HG02852 (cell line): ENCODE results near the gene SERPINB2.

ENCODE experiments used
- ATAC-seq: cut with Tn5 transposase; IDR thresholded peaks from one replicate; pipeline ENCODE4 v1.9.1; 2021; ENCODE audit warnings: mild to moderate bottlenecking, moderate library complexity; ENCODE audit not compliant: unreplicated experiment

Gene SERPINB2, protein sequence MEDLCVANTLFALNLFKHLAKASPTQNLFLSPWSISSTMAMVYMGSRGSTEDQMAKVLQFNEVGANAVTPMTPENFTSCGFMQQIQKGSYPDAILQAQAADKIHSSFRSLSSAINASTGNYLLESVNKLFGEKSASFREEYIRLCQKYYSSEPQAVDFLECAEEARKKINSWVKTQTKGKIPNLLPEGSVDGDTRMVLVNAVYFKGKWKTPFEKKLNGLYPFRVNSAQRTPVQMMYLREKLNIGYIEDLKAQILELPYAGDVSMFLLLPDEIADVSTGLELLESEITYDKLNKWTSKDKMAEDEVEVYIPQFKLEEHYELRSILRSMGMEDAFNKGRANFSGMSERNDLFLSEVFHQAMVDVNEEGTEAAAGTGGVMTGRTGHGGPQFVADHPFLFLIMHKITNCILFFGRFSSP

DNA sequence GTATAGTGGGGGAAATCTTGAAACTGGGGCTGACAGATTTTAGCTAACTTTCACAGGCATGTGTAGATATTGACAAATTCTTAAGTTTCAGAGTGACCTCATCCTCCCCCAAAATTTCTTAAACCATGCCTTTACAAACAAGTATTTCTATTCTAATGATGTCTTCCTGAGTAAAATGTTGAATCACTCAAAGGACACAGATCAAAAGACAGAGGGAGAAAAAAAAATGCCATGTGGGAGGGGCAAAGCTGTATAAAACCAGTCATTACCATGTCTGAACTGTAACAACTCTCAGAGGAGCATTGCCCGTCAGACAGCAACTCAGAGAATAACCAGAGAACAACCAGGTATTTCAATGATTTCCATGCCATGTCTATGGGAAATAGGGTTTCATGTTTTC is at the start of gene SERPINB2:
SERPINB2 (plus strand) TSS at position 282 of the 400 bp plus-strand sequence. CDS start 3,740 bp downstream, outside the sequence.
- no peak for ATAC-seq

DNA sequence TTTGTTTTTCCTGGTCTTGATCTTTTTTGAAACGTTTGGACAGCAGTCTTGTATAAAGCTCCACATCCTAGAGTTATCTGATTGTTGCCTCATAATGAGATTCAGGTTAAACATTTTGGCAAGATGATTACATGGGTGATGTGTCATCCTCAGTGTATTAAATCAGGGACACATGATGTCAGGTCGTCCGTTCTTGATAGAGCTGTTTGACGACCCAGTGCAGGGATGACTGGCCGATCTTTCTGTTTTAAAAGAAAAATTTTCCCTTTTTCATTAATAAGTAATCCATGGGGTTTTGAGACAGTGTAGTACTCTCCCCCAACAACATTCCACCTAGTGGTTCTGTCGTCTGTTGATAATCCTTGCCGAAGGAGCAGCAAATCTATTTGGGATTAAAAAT is 44.5 kb upstream of the SERPINB2 start:
- no peak for ATAC-seq

DNA sequence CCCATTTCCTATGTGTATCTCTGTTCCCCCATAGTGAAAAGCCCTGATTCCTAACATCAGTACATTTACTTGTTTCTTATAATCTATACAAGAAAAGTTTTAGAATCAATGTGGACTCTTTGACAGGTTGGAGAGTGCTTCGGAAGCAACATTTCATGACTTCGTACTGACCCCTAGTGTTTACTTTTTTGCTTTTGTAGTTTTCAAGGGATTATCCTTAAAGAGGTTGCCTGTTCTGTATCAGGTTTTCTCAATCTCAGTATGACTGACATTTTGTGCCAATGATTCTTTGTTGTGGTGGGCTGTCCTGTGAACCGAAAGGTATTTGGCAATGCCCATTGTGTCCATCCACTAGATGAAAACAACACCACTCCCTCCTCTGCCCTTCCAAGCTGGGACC is 43.3 kb upstream of the SERPINB2 start:
- ATAC-seq = peak; percentile 80

DNA sequence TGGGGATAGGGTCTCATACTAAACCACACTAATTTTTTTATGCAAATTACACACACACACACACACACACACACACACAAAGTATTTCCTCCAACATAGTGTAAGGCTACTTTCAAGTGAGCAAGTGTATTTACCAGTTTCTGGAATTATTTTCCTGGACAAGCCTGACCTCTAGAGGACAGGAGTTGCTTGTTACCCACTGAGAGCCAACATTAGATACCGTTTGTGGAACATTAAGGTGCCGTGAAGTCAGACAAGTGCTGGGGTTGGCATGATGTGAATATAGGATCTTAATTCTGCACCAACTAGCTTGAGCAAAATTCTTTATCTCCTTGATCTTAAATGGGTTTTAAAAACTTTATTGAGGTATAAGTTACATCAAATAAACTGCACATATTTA is 39.3 kb upstream of the SERPINB2 start:
- ATAC-seq = peak; percentile 69

DNA sequence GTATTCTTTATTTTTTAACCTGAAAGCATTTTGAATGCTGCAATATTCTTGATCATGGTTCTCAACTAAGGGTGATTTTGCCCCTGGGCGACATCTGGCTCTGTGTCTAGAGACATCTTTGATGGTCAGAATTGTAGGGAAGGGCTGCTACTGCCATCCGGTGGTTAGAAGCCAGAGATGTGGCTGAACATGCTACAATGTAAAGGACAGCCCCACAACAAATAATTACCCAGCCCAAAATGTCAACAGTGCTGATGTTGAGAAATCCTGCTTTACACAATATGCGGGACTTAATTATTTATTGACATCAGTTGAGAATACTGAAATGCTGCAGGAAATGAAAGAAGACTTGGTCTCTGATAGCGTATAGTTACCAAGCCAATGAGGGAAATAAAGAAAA is 37.5 kb upstream of the SERPINB2 start:
- ATAC-seq = peak; percentile 76

DNA sequence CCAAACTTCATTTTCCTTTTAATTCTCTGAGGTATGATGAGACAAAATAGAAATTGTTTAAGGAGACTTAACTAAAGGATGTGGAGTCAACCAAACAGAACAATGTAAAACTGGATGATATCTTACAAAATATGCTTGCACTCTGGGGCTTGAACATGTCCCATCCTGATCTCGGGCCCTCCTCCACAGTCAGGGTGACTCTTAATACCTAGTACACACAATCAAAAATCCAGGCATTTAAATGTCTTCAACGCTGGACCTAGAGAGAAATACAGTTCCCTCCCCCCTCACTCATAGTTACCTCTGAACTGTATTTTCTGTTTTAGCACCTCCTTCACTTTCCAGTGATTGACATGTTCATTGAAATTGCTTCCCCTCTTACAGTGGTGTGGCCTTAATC is 36.9 kb upstream of the SERPINB2 start:
- no peak for ATAC-seq

DNA sequence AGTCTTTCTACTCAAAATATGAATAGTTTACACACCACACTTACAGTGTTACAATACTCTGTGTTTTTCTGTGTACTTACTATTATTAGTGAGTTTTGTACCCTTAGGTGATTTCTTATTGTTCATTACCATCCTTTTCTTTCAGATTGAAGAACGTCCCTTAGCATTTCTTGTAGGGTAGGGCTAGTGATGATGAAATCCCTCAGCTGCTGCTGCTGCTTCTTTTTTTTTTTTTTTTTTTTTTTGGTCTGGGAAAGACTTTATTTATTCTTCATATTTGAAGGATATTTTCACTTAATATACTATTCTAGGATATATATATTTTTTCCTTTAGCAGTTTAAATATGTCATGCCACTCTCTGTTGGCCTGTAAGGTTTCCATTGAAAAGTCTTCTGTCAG is 29.0 kb upstream of the SERPINB2 start:
- ATAC-seq = no peak

DNA sequence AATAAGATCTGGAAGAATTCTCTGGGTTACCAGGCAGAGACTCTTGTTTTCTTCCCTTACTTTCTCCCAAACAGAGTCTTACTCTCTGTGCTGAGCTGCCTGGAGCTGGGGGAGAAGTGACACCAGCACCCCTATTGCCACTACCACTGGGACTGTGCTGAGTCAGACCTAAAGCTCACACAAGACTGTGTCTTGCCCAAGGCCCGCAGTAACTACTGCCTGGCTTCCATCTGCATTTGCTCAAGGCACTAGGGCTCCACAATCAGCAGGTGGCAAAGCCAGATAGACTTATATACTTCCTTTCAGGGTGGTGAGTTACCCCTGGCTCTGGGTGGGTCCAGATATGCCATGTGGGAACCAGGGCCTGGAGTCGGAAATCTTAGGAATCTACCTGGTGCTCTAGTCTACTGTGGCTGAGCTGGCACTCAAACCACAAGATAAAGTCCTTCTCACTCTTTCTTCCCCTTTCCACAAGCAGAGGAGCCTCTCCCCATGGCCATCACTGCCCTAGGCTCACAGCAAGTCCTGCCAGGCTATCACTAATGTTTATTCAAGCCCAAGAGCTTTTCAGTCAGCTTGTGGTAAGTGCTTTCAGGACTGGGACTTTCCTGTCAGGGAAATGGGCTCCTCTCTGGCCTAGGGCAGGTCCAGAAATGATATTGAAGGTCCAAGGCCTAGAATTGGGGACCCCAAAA is 27.6 kb upstream of the SERPINB2 start:
- ATAC-seq = no peak

DNA sequence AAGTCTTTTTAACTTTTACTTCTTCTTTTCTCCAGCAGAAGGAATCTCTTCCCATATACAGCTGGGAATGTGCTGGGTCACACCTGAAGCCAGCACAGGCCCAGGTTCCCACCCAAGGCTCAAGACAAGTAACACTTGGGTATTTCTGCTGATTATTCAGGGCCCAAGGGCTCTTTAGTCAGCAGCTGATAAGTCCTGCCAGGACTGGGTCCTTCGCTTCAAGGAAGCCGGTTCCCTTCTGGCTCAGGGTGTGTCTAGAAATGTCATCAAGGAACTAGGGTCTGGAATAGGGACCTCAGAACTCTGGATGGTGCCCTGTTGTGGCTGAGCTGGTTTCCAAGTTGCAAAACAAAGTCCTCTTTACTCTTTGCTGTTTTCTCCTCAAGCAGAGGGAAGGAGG is 27.0 kb upstream of the SERPINB2 start:
- ATAC-seq = no peak

DNA sequence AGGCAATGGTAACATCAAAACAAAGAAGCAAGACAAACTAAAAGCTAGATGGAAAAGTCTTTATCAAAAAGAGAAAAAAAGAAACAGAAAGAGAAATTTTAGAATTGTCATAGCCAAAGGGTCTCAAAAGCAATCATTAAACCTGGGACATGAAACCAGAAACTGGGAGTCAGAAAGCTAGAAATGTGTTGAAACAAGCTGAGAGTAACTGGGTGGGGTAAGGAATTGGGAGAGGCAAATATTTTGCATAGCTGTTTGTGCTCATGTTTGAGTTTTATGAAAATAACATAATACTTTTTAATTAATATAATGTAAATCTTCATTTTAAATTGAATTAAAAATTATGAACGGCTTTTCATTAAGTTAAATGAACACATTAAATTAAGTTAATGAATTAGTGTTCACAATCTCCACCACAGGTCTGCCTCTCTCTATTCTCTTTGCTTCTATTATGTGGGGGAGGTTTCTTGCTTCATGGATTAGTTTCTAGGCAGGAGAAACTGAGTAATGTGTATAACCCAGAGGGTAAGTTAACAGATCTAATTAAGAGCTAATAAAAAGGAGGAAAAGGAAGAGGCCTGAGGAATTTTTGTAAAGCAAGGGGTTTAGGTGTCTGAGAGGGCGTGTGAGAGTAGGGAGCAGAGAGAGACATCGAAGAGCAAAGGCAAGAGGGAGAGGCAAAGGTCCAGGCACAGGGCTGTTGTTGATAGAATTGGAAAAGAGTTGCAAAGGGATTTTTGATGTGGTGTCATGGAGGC is 20.0 kb upstream of the SERPINB2 start:
- no peak for ATAC-seq

DNA sequence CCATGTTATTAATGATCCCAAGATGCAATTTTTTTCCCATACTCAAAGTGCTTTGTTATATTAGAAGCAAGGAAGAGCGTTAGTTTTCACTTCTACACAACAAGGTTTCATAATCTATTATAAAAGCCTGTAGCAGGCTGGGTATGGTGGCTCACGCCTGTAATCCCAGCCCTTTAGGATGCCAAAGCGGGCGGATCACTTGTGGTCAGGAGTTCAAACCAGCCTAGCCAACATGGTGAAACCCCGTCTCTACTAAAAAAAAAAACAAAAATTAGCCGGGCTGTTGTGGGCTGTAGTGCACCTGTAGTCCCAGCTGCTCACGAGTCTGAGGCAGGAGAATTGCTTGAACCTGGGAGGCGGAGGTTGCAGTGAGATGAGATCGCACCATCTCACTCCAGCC is 19.0 kb upstream of the SERPINB2 start:
- ATAC-seq = no peak

DNA sequence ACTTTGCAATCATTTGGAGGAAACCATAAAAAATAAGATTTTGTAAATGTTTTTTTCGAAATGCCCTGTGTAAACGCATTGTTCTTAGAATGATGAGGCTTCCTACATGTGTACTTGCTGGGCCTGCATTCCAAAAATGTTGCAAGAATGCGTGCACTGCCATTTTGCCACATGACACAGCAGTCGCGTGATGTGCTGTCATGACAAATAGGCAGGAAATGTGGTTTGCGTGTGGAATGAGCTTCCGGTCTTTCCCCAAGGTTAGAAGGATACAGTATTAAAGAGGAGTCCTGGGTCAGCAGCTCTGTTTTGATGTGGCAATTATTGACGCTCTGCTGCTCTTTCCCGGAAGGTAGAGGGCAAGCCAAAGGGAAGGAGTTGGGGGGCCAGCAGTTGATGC is 18.1 kb upstream of the SERPINB2 start:
- ATAC-seq = no peak

DNA sequence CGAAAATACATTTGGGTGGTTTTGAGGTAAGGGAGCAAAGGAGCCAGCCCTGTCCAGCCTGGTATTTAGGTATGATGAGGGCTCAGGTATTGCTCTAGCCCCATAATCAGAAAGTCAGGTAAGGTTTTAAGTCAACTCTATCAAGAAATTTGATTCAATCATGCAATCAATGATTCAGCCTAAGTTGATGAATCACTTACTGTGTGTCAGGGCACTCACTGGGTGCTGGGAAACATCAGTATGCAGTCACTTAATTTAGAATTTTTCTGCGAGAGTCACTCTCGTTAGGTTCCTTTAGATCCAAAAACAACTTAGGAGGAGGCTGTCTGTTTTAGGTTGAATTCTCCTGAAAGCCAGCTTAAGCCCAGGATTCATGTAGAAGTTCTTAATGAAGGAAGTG is 17.7 kb upstream of the SERPINB2 start:
- ATAC-seq = no peak

DNA sequence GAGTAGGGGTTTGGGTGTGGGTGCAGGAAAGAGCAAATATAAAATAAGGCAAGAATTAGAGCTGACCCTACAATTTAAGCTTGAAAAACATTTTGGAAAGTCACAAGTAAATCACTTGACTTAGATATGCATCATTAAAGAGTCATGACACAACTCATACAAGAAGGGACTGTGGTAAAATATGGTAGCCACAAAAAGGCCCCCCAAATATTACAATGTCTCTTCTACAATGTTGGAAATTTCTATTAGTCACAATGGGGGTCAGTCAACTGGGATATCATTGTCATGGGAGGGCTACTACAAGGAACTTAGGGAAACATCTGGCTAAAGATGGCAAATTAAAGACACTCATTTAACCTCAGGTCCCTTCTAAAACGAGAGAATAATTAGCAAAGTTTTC is 15.7 kb upstream of the SERPINB2 start:
- no peak for ATAC-seq

DNA sequence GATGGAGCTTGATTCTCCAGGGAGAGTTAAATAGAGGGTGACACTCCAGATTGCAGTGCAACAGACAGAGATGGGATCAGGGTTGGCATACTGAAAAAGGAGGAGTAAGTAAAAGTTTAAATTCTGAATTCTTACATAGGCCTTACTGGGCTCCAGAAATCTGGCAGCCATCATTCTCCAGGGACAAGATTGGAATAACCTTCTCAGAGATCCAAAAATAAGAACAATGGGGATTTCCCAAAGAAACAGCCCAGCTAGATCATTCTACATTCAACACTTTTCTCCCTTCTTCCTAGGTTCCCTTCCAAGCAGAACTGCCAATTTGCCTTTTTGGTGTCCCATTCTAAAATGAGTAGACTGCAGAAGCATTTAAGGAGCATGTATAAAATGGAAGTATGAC is 14.9 kb upstream of the SERPINB2 start:
- ATAC-seq = no peak

DNA sequence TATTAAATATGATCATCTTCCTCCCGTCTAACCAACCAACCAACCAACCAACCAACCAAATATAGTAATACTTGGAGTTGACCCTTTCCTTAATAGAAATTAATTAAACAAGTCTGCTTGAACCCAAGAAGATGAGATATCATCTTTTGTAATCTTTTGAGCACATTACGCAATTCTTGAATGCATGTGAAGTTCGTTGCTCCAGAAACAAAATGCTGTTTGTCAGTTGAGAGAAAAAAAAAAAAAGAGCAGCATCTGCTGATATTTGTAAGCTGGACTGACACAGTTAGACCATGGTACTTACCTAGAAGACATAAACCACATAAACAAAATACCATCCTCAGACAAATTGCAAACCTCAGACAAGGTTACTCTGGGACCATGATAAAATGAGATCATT is 9.2 kb upstream of the SERPINB2 start:
- ATAC-seq = no peak

DNA sequence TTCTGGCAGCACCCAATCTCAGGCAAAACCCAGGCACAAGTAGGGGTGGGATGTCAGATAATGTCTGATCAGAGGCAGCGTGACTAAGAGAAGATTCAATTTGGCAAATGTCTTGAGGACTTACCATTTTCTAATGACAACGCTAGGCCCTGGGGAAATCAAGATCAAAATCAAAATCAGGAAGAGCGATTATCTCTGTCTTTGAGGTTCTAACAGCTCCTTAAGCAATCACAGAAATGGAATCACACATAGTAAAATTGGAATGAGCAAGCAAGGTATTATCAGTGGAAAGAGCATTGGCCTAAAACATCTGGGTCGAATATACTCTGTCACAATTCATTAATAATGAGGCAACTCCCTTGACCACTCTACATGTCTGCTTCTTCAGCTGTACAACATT is 8.6 kb upstream of the SERPINB2 start:
- no peak for ATAC-seq

DNA sequence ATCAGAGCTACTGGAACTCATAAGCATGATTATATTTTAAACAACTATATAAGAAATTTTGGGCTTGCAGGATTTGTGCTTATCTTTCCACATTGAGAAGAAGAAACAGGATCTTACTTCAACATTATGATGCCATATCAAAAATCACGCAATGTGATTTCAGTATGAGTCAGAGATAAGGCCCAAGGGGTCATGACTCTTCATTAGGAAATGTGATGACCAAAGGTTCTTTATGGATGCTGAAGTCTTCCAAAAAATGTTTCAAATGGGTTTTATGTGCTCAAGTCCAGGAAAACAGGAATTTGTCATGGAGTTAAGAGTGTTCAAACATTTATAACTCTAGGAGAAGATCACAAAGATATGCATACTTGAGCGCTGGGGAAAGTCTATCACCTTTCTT is 7.8 kb upstream of the SERPINB2 start:
- ATAC-seq = no peak

DNA sequence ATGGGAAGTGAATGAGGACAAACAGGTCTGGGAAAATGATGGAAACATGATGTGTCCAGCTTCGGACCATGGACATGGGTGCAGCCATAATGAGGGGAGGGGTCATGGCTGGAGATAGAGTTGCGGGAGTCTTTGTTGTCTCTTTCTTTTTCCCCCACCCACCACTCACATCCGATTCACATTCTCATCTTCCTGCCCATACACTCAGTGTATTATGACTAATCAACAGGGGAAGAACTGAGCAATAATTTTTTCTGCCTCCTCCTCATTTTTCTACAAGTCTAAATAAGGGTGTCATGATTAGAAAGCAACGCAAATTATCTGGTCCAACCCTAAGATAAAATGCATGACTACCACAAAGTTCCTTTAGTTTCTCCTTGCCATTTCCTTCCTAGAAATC is 5.7 kb upstream of the SERPINB2 start:
- no peak for ATAC-seq

DNA sequence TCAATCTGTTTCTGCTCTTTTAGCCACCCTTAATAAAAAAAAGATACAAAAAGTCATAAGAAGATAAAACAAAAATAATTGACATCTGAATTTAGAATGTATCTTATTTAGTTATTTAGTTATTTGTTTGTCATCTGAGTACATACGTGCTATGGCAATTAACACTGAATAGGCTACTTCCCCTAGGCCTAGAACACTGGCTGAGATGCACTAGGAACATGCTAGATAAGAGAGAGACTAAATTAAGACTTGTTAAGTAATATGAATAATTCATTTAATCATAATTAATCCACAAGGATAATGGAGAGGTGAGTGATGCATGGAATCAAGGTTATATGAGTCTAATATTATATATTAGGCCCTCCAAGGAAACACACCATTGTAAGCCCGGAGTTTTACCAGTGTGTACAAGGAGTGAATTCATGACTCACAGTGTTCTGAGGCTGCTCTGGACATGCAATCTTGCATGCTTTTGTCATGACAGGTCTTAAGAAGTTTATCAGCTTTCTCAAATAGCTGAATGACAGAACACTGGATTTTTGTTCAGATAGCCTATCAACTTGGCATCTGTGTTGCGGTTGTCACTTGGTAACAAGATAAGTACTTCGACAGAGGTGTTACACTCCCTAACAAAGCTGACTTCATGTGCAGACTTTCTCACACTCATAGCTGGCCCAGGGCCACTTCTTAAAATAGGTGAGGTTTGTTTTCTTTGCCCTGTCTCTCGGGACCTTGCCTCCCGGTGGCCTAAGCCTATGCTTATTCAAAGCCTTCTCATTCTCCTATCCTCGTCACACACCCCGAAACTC is 5.0 kb upstream of the SERPINB2 start:
- ATAC-seq = no peak

DNA sequence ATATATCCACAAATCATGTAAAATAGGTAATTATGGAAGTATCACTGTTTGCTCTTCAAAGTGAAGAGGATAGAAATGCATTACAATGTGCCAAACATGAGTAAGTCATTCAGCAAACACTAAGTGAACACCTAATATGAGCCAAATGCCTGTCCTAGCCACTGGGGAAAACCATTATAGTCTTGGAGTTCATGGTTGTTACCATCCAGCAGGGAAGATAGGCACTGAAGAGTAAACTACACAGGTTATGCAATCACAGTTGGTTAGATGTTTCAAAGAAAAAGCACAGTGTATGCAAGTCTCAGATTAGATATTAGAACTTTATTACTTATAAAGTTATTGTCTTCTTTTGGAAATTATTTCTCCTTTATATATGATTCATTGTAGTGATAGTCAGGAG is 3.9 kb upstream of the SERPINB2 start:
- ATAC-seq = no peak
